Astrocyte (in vitro differentiated cells and primary cell): Measurements from ENCODE around the gene POLA1.

Experiments
- CTCF ChIP-seq: IDR thresholded peaks from 2 replicates; pipeline ENCODE4 v1.5.1; 2011; ENCODE audit warnings: low read depth, mild to moderate bottlenecking, inconsistent platforms, low read length, moderate library complexity; ENCODE audit not compliant: insufficient read depth
- EZH2 ChIP-seq: IDR thresholded peaks from 2 replicates; pipeline ENCODE4 v1.6.1; 2012; ENCODE audit warnings: mild to moderate bottlenecking, low read length, inconsistent platforms; ENCODE audit not compliant: insufficient read depth

- TF ChIP-seq CTCF (no peak), EZH2 (no peak)
Observed at GRCh38 chrX:24890677-24891076, 197.0 kb downstream of the POLA1 start.
